GM10248 (cell line): ENCODE measurements around the gene XPC.

Experiments
- CTCF ChIA-PET: fragments of 300-600 bp; sonication (Branson Sonifier 250); formaldehyde crosslinking; extraction: SDS; loops from one replicate; lab custom pipeline; 2021; ENCODE audit warnings: antibody characterized with exemption; lab: Yijun Ruan, JAX
- POLR2A ChIA-PET: fragments of 350-650 bp; sonication (Branson Sonifier 250); formaldehyde crosslinking; extraction: SDS; loops from one replicate; lab custom pipeline; 2020; ENCODE audit warnings: antibody characterized with exemption; lab: Yijun Ruan, JAX
- DNase-seq: peaks from one replicate; pipeline ENCODE4 v3.0.0; 2012; ENCODE audit errors: extremely low spot score
- TF ChIP-seq, protein P1 (sequence below): IDR thresholded peaks from 2 replicates; pipeline ENCODE4 v1.5.1; 2012; ENCODE audit warnings: mild to moderate bottlenecking, low read depth; ENCODE audit errors: extremely low read depth, missing control alignments, control extremely low read depth

Gene XPC

DNA sequence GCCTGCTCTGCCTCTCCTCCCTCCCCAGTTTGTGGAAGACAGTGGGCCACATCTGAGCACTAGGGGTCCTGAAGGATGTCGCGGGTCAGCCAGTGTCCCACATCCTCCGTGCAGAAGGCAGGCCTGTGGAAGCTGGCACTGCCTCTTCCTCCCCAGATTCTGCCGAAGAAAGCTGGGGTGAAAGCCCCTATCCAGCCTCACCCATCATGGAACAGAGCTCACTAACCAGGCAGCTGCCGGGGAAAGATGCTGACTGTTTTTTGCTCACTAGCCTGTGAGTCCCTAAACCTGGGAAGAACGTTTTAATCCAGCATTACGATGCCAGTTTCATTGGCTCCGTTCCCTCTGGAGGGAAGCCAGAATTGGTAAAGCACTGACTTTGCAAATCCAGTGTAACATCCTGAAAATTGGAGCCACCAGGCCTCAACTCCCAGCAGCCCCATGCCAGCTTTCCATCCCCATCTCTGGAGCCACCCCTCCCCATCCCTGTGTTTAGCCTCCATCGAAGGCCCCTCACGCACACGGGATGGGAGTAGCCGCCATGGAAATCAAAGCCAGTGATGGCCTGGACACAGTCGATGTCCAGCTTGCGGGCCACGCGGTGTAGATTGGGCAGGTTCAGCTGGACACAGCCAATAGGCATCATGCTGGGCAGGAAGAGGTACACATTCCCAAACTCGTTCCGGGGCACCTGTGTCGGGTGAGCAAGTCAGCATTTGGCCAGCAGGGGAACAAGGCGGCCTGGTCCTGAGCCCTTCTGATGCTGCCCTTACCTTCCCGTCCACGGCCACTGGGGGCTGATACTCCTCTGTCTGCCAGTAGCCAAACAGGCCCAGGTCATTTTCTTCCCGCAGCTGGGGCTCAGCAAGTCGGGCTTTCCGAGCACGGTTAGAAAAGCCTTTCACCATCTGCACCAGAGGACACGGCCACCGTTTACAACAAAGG, 30.1 kb downstream of the XPC start:
- no peak for DNase-seq
- POLR2A ChIA-PET = no interaction called here

DNA sequence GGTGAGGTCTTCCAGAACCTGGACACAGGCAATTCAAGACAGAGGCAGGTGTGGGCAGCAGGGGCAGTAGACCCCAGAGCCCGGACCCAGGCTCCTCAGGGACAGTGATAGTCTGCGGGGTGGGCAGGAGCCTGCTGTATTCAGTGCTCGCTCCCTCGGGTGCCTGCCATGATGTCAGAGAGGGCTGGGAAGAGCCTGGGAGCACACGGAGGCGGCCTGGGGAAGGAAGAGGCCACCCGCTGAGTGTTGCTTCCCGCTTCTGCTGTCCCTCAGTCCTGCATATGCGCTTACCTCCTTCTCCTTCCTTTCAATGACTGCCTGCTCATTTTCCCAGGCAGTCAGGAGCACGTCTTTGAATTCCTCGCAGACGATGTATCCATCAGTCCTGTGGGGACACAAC, 30.8 kb downstream of the XPC start:
- ChIA-PET POLR2A (no interaction called here), CTCF (interaction anchor here (1.2 kb wide), 1 partner anchor 22 kb away, joined by 3 read pairs; no protein-coding TSS in a partner anchor)
- DNase-seq = no peak
- TF ChIP-seq, protein P1, sequence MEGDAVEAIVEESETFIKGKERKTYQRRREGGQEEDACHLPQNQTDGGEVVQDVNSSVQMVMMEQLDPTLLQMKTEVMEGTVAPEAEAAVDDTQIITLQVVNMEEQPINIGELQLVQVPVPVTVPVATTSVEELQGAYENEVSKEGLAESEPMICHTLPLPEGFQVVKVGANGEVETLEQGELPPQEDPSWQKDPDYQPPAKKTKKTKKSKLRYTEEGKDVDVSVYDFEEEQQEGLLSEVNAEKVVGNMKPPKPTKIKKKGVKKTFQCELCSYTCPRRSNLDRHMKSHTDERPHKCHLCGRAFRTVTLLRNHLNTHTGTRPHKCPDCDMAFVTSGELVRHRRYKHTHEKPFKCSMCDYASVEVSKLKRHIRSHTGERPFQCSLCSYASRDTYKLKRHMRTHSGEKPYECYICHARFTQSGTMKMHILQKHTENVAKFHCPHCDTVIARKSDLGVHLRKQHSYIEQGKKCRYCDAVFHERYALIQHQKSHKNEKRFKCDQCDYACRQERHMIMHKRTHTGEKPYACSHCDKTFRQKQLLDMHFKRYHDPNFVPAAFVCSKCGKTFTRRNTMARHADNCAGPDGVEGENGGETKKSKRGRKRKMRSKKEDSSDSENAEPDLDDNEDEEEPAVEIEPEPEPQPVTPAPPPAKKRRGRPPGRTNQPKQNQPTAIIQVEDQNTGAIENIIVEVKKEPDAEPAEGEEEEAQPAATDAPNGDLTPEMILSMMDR = no peak

More for the DNA sequence above, 30.1 kb downstream of the XPC start:
- CTCF ChIA-PET = interaction anchor here (1.2 kb wide), 1 partner anchor 23 kb away, joined by 3 read pairs; no protein-coding TSS in a partner anchor
- TF ChIP-seq, protein P1 = no peak

DNA sequence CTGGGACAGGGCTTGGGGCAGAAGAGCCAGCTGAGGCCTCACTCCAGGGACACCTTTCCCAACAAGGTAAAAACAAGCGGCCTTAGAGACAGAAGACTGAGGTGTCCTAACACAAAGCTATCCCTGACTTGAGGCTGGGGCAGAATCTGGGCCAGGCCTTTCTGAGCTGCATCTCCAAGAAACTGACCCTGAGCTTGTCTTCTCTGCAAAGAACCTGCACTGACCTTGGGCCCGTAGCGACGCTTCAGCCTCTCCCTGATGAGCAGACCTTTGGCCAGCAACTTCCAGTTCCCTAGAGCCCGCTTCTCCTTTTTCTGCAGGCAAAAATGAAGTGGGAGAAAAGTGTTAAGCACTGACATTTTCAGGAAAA, 31.4 kb downstream of the XPC start:
- TF ChIP-seq, protein P1 = no peak
- CTCF ChIA-PET = interaction anchor here (1.9 kb wide), 2 partner anchors 32 to 57 kb away, joined by 4 to 7 read pairs; no protein-coding TSS in a partner anchor
- POLR2A ChIA-PET = no interaction called here
- DNase-seq = no peak

DNA sequence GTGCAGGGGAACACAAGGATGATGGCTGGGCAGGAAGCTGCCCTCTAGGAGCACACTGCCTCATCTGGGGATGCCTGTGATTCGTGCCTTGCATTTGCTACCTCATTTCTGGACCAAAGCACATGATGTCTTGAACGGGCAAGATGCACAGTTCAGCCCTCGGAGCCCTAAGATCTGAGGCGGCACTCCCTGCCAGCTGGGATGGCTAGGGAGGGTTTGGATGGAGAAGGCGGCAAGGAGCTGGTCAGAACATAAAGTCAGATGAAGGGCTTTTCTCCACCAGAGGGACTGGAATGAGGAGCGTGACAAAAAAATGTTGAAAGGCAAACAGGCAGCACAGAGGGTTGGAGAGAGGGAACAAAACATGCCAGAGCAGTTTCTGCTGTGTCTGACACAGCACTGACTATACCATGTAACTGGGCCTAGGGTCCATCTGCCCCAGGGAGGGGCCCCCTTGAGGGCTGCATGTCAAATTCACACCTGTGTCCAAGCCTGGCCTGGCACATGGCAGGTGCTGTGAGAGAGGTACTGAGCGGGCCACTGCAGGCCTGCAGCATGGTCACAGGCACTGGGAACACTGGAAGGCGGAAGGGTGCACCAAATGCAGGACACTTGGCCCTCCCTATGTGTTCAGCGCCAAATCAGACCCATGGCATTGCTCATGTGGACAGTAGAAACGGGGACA, 31.9 kb downstream of the XPC start:
- DNase-seq = no peak
- ChIA-PET POLR2A (interaction anchor here (1.1 kb wide), 2 partner anchors 14 to 21 kb away, joined by 4 to 7 read pairs; no protein-coding TSS in a partner anchor), CTCF (interaction anchor here (1.3 to 1.9 kb wide), 3 partner anchors 15 to 57 kb away, joined by 3 to 7 read pairs (median 4); no protein-coding TSS in a partner anchor)
- TF ChIP-seq, protein P1 = no peak

DNA sequence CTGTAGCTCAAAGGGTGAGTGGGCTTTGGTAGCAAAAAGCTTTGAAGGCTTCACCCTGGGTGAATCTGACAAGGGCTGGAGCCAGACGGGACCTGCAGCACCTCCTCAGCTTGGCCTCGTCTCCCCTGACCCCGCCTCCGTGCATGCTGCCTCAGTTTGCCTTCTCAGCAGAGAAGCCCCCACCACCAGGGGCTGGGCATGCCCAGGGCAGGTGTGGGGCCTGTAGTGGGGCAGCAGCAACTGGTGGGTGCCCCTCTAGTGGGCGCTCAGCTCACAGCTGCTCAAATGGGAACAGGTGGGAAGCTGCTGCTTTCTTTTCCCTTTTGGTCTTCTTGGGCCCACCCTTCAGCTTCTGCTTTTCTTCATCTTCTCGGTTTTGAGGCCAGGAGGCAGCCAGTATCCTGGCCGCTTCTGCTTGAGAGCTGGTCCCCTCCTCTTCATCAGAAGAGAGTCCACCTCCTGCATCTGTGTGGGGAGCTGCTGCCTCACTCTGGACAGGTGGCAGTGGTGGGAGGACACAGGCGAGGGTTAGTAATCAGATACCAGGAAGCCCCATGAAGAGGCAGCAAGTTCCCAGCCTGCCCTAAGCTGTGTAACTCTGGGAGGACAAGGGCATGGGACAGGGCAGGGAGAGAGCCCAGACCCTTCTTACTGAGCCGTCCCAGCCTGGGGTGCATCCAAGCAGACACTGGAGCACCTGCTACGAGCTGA, 32.6 kb downstream of the XPC start:
- ChIA-PET POLR2A (interaction anchor here (1.1 kb wide), 2 partner anchors 13 to 20 kb away, joined by 4 to 7 read pairs; no protein-coding TSS in a partner anchor), CTCF (interaction anchor here (1.1 to 1.9 kb wide), 4 partner anchors 14 to 58 kb away, joined by 3 to 7 read pairs (median 4); no protein-coding TSS in a partner anchor)
- DNase-seq = no peak
- TF ChIP-seq, protein P1 = no peak

DNA sequence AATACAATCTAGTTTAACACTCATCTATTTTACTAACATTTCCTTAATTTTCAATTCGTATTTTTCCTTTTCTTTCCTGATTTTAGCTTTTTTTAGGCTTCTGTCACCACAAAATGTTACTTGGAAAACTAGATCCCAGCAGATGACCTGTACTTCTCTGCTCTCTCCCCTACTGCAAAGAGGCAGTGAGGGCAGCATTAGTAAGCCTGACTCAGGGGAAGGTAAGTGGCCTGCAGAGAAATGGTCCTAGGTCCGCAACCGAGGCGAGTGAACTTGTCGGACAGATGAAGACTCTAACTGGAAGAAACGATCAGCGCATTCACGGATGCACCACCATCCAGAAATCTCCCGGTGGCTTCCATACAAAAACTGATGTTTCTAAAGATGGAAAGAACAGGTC, 33.2 kb downstream of the XPC start:
- TF ChIP-seq, protein P1 = no peak
- CTCF ChIA-PET = interaction anchor here (1.1 to 1.9 kb wide), 5 partner anchors 14 to 249 kb away, joined by 3 to 7 read pairs (median 4); no protein-coding TSS in a partner anchor
- DNase-seq = no peak
- POLR2A ChIA-PET = interaction anchor here (1.1 to 1.3 kb wide), 2 partner anchors 20 to 21 kb away, joined by 4 to 7 read pairs; no protein-coding TSS in a partner anchor
